Neural cell (in vitro differentiated cells): Measurements from ENCODE around the gene PROX1.

Experiments
- CTCF ChIP-seq: fragments of 450-650 bp; IDR thresholded peaks from 2 replicates; pipeline ENCODE4 v1.5.1; 2014; ENCODE audit warnings: antibody characterized with exemption, mild to moderate bottlenecking, moderate library complexity; ENCODE audit not compliant: poor library complexity, severe bottlenecking
- EP300 ChIP-seq: fragments of 450-650 bp; conservative IDR thresholded peaks from 2 replicates; pipeline ENCODE4 v1.6.1; 2014; ENCODE audit warnings: antibody characterized with exemption, mild to moderate bottlenecking, moderate library complexity; ENCODE audit not compliant: poor library complexity, severe bottlenecking
- EZH2 ChIP-seq: fragments of 200-600, 300-800 bp; shearing (Covaris generic), sonication (generic); IDR thresholded peaks from 2 replicates; pipeline ENCODE4 v1.6.1; 2014; ENCODE audit warnings: antibody characterized with exemption, low read length, borderline replicate concordance, mild to moderate bottlenecking; ENCODE audit not compliant: insufficient read depth, poor library complexity, severe bottlenecking
- MXI1 ChIP-seq: fragments of 450-650 bp; conservative IDR thresholded peaks from 2 replicates; pipeline ENCODE4 v1.6.1; 2014; ENCODE audit warnings: antibody characterized with exemption, mild to moderate bottlenecking; ENCODE audit not compliant: poor library complexity, severe bottlenecking
- TAF1 ChIP-seq: IDR thresholded peaks from 2 replicates; pipeline ENCODE4 v1.6.1; 2012; ENCODE audit warnings: low read depth

GRCh38 chr1:213947200-213947801 lies 40.5 kb upstream of the PROX1 start:
- TF ChIP-seq EP300 = no peak
- no peak for TF ChIP-seq CTCF
- no peak for TF ChIP-seq TAF1
- no peak for TF ChIP-seq EZH2
- TF ChIP-seq MXI1 = no peak
